ENCODE results near the gene ATOH8. TPM values are rescaled to one million over a fixed set of nuclear protein-coding genes. Genes with fewer than 3 reads are reported as not detected.

ATOH8 gene
- total RNA-seq, 2 experiments from 2014 or later = not detected

GRCh38 chr2:85807756-85808155 lies 54.0 kb downstream of the ATOH8 start:
- TF ChIP-seq, protein P1, sequence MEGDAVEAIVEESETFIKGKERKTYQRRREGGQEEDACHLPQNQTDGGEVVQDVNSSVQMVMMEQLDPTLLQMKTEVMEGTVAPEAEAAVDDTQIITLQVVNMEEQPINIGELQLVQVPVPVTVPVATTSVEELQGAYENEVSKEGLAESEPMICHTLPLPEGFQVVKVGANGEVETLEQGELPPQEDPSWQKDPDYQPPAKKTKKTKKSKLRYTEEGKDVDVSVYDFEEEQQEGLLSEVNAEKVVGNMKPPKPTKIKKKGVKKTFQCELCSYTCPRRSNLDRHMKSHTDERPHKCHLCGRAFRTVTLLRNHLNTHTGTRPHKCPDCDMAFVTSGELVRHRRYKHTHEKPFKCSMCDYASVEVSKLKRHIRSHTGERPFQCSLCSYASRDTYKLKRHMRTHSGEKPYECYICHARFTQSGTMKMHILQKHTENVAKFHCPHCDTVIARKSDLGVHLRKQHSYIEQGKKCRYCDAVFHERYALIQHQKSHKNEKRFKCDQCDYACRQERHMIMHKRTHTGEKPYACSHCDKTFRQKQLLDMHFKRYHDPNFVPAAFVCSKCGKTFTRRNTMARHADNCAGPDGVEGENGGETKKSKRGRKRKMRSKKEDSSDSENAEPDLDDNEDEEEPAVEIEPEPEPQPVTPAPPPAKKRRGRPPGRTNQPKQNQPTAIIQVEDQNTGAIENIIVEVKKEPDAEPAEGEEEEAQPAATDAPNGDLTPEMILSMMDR (IDR thresholded peaks at IDR 0.05) = no peak
- H3K27ac Mint-ChIP-seq = no peak overlapping the region
- no peaks in the 10 kb centered on the region for H3K27me3 Mint-ChIP-seq
- H3K27me3 ChIP-seq (ENCODE audit: control insufficient read depth in 1 of 2, insufficient read depth in 2 of 2, low read length in 2 of 2) = no peaks in the 10 kb centered on the region
- no peaks in the 10 kb centered on the region for H3K36me3 ChIP-seq (ENCODE audit: insufficient read depth, low read length)
- no peak for DNase-seq
- ATAC-seq (ENCODE audit: poor library complexity) = no peak
- H3K9me3 ChIP-seq (ENCODE audit: control insufficient read depth in 1 of 2, insufficient read depth in 1 of 2, low read length in 2 of 2) = no peaks in the 10 kb centered on the region
- no peak overlapping the region for H3K4me3 Mint-ChIP-seq
- no peaks in the 10 kb centered on the region for H3K36me3 Mint-ChIP-seq (ENCODE audit: low read depth)
- intact Hi-C loops (cut with DNase I, micrococcal nuclease) = no loop called here
- CTCF ChIA-PET = no interaction called here
- H3K4me3 ChIP-seq (ENCODE audit: low read length) = no peak overlapping the region
- H3K27ac ChIP-seq (ENCODE audit: low read depth in 1 of 2, low read length in 2 of 2) = no peak overlapping the region
- peaks cover 9% of the 10 kb centered on the region for H3K4me1 ChIP-seq (ENCODE audit: insufficient read depth, low read length)
- H3K4me1 Mint-ChIP-seq (ENCODE audit: low read depth) = peaks cover 14% of the 10 kb centered on the region
- no peaks in the 10 kb centered on the region for H3K9me3 Mint-ChIP-seq
- POLR2A ChIA-PET = no interaction called here

DNA sequence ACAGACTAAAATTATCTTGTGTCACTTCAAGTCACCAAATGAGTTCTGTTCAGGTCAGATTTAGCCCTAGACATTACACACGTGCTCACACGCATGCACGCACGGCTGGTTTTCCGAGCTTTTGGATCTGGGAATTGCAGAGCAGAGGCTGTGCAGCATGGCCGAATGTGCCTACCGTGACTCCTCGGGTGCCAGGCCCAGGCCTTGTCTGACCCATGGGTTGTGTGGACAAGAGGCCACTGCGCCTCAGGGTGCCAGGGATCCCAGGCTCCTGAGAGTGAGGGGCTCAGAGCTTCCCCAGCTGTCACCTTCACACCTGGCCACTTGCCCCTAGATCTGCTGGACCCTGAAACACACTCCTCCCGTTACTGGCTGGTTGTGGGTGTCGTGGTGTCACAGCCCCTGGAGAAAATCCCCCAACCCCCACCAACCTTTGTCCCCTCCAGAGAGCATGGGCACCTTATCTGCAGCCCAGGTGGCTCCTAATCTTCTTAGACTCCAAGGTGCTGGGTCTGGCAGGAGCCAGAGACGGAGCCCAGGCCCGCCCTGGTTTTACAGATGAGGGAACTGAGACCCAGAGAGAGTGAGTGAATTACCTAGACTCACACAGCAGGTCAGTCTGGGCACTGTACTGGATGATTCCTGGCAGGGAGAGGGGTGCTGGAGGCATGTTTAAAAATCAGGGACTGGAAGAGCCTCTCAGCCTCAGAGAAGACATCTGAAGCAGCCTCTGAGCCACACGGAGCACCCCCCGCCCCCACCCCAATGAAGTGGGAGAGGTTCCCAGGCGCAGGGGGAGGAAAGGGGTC lies 56.8 kb downstream of the ATOH8 start:
- H3K27ac Mint-ChIP-seq = no peak overlapping the region
- no peaks in the 10 kb centered on the region for H3K4me1 Mint-ChIP-seq (ENCODE audit: low read depth)
- intact Hi-C loops (cut with DNase I, micrococcal nuclease) = no loop called here
- no peak overlapping the region for H3K4me3 Mint-ChIP-seq
- Histone ChIP-seq H3K36me3 (ENCODE audit: insufficient read depth, low read length) (no peaks in the 10 kb centered on the region), H3K4me1 (ENCODE audit: insufficient read depth, low read length) (peaks cover 4% of the 10 kb centered on the region), H3K27me3 (ENCODE audit: control insufficient read depth in 1 of 2, insufficient read depth in 2 of 2, low read length in 2 of 2) (no peaks in the 10 kb centered on the region), H3K9me3 (ENCODE audit: control insufficient read depth in 1 of 2, insufficient read depth in 1 of 2, low read length in 2 of 2) (no peaks in the 10 kb centered on the region), H3K4me3 (ENCODE audit: low read length) (no peak overlapping the region), H3K27ac (ENCODE audit: low read depth in 1 of 2, low read length in 2 of 2) (no peak overlapping the region)
- ChIA-PET CTCF (no interaction called here), POLR2A (no interaction called here)
- DNase-seq (no peak), ATAC-seq (ENCODE audit: poor library complexity) (no peak)
- TF ChIP-seq, protein P1 (IDR thresholded peaks at IDR 0.05) = no peak
- H3K27me3 Mint-ChIP-seq = peaks cover 14% of the 10 kb centered on the region
- H3K9me3 Mint-ChIP-seq = no peaks in the 10 kb centered on the region
- no peaks in the 10 kb centered on the region for H3K36me3 Mint-ChIP-seq (ENCODE audit: low read depth)

DNA sequence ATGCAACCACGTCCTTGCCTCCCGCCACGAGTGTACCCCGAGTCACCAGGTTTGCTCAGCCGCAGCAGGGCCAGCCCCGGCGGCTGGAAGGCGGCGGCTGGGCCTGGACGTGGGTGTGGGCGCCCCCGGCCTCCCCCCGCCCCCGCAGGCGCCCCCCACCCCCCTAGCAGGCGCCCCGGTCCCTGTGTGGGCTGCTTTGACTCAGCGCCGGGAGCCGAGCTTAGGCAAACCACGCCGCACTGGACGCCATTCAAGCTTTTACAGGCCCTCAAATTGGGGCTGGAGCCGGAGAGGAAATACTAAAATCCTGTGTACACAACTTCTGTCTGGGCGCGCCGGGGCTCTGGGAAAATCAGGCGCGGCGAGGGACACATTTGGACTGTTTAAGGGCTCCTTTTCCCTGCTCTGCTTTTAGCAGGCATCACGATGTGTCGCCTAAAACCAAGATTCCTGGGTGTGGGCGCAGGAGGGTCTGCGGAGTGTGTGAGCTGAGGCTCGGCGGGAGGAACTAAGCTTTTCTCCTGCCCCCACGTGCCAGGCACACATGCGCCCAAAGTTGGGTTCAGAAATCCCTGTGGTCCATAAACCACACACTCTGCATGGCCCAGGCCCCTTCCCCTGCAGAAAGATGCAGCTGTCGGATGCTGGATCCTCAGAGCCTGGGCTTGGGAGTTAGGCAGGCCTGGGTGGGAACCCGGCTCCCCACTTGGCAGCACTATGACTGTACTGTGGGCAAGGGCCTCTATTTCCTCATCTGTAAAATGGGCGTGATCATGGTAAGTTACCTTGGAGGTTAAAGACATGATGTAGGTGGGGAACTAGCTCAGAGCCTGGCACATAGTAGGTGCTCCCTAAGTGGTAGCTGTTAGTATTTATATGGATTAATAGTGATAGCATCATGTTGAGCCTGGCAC lies 57.6 kb downstream of the ATOH8 start:
- Histone ChIP-seq H3K27ac (ENCODE audit: low read depth in 1 of 2, low read length in 2 of 2) (no peak overlapping the region), H3K36me3 (ENCODE audit: insufficient read depth, low read length) (no peaks in the 10 kb centered on the region), H3K27me3 (ENCODE audit: control insufficient read depth in 1 of 2, insufficient read depth in 2 of 2, low read length in 2 of 2) (no peaks in the 10 kb centered on the region), H3K4me3 (ENCODE audit: low read length) (no peak overlapping the region), H3K9me3 (ENCODE audit: control insufficient read depth in 1 of 2, insufficient read depth in 1 of 2, low read length in 2 of 2) (no peaks in the 10 kb centered on the region), H3K4me1 (ENCODE audit: insufficient read depth, low read length) (peaks cover 4% of the 10 kb centered on the region)
- Mint-ChIP-seq H3K4me1 (ENCODE audit: low read depth) (no peaks in the 10 kb centered on the region), H3K27me3 (peaks cover 14% of the 10 kb centered on the region), H3K36me3 (ENCODE audit: low read depth) (no peaks in the 10 kb centered on the region), H3K9me3 (no peaks in the 10 kb centered on the region), H3K27ac (no peak overlapping the region), H3K4me3 (no peak overlapping the region)
- intact Hi-C loops (cut with DNase I, micrococcal nuclease) = no loop called here
- ATAC-seq (ENCODE audit: poor library complexity) (no peak), DNase-seq (no peak)
- POLR2A ChIA-PET = no interaction called here
- TF ChIP-seq, protein P1 (IDR thresholded peaks at IDR 0.05) = no peak
- CTCF ChIA-PET = no interaction called here
